Hematopoietic multipotent progenitor cell (in vitro differentiated cells): ENCODE results near the gene PHF19. TPM values are rescaled to one million over a fixed set of nuclear protein-coding genes. Genes with fewer than 3 reads are reported as not detected.
A peak's percentile ranks its signal among the peaks of the same experiment; 100 is the strongest.

Source experiments
- DNase-seq, 3 donors: peaks; one replicate each; pipeline ENCODE4 v3.0.0-alpha.2; 2011 to 2015; ENCODE audit warnings: low read depth in 2 of 3, low spot score in 2 of 3
- total RNA-seq: library from RNA; depleted of rRNA; stranded (reverse); fragments of >200 nt; gene quantifications from one replicate; pipeline ENCODE4 v1.2.3, GENCODE V29; 2012

The PHF19 gene
- total RNA-seq, 1 donor: 45.2 TPM

- no peak for DNase-seq
Measured at GRCh38 chr9:120875643-120875953, 1.4 kb downstream of the PHF19 start.

DNA sequence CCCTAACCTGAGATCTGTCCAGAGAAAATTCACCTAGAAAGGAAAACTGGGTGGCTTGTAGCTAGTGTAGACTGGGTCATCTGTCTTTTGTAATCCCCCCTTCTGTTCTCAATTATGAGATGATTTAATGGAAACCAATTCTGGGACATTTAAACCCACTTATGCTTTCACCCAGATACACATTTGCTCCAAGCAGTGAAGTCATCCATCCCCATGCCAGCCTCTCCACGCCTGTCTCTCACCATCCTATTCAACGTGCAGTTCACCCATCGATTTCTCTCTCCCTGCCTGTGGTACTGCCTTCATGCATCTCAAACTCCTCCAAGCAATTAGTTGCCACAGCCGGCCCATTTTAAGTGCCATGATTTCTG lies 1.8 kb downstream of the PHF19 start:
- no peak for DNase-seq

DNA sequence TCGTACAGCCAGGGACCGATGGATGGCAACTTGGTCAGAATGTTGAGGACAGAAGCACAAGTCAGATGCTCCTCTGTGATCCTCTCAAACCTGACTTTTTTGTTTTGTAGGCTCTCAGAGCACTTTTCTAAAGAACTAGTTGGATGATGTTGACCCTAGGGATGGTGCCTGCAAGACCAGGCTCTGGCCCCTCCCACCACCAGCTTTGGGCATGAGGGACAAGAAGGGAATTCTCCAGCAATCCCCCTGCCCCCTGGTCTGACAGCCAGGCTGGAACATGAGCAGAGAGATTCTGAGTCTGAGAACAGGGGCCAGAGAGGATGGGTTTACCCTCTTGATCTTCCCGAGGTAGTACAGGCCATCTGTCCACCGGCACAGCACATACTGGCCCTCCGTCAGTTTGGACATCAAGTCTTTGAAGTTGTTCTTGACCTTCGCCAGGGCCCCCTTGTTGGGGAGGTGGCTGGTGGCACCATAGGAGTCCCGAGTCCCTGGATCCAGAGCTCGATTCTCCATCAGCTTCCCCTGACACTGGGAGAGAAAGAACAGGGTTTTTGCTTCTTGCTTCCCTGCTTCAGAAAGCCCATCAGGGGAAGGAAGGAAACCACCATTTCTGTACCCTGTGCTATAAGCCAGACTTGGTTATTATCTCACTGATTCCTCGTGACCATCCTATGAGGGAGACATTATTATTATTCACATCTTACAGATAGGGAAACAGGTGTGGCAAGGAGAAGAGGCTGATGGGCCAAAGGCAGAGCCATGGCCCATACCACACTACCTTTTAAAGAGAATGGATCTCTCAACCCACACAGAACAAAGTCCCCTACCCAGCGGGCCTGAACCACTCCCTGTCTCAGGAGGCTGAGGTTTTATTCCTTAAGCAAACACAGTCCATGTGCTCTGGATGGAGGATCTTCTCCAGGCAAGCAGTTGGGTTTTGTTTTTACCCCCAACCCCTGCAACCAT lies 2.5 kb downstream of the PHF19 start:
- DNase-seq: no peak

DNA sequence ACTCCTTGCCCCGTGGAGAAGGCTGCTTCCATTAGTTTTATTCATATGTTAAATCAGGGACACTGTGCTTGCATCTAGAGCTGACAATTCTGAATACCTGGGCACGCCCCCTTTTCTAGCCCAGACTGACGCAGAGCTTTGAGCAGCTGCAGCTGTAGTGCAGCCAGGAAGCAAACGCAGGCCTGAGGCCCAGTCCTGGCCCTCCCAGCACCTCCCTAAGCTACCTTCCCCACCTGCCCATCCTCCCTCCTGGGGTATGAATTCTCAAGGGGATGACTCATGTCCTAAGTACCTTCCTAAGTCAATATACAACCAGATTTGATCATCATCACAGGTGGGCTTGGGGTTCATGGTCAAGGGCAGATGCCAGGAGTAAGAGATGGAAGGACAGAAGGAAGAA lies 3.5 kb downstream of the PHF19 start:
- DNase-seq: no peak

- no peak for DNase-seq
Measured at GRCh38 chr9:120872791-120873502, 4.0 kb downstream of the PHF19 start.

GRCh38 chr9:120870206-120870605 lies 6.8 kb downstream of the PHF19 start:
- DNase-seq: peak in 1 of 3 donors; percentile 28

DNA sequence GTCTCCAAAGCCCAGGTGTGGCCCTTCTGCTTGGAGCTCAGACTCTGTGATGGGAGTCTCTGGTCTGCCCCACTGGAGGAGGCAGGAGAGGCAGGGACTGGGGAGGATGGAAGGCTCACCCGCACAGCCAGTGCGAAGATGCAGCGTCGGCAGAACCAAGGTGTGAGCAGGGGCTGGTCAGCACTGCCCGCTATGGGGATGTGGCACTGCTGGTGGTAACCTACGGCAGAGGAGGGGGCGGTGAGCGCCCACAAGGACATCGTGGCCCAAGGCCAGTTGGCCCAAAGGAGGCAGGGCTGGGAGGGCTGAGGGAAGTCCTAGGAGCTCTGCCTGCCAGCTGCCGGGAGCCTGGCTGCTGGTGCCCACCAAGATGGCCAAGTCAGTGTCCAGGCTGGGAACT lies 7.3 kb downstream of the PHF19 start:
- no peak for DNase-seq

GRCh38 chr9:120869360-120869687 lies 7.7 kb downstream of the PHF19 start:
- DNase-seq: no peak

DNA sequence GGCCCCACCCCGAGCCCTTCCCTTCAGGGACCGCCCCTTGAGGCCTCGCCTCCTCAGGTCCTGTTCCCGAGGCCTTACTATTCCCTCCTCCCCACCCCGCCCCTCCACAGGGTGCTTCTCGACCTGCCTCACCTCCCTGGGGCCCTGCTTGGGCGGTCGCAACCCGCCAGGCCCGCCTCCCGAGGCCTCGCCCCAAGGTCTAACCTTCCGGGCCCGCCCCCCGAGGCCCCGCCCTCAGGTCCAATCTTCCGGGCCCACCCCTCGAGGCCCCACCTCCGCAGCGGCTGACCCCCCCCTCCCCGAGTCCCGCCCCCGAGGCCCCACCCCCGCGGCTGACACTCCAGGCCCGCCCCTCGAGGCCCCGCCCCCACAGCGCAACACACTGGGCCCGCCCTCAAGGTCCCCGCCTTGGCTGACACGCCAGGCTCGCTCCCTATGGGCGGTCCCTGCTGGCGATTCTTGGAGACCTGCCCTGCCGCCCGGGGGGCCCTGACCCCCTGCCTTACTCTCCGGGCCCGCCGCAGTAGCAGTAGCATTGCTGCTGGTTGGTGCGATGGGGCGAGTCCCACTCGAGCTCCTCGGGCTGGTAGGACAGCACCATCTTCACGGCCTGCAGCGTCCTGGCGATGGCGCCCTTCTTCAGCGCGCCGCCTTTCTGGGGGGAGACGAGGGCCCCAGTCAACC lies 8.2 kb downstream of the PHF19 start:
- peak; percentile 89 to 99 (median 98) for DNase-seq

GRCh38 chr9:120868339-120868675 lies 8.7 kb downstream of the PHF19 start:
- DNase-seq: no peak

DNA sequence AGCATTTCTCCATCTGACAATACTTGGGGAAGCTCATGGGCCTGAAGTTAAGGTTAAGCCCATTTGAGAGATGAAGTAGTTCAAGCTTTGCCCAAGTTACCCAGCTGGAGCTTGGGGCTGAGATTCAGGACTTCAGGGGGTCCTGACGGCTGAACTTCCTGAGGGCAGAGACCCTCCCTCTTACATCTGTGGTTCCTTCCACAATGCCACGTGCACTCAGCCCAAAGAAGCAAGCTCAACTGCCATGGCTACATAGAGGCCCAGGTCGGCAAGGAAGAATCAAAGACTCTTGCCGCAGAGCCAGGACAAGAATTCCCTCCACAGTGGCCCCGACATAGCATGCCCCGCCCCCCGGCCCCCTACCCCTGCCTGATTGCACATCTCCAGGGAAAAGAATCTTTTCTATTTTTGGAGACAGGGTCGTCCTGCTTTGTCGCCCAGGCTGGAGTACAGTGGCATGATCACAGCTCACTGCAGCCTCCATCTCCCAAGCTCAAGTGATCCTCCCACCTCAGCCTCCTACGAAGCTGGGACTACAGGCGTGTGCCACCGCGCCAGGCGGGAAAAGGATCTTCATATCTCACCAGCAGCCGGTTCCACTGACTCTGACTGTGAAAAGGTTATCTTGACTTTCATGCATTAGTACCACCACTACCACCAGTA lies 9.2 kb downstream of the PHF19 start:
- DNase-seq: no peak

- no peak for DNase-seq
Measured at GRCh38 chr9:120866651-120867050, 10.3 kb downstream of the PHF19 start.

GRCh38 chr9:120865809-120866208 lies 11.2 kb downstream of the PHF19 start:
- DNase-seq: no peak

DNA sequence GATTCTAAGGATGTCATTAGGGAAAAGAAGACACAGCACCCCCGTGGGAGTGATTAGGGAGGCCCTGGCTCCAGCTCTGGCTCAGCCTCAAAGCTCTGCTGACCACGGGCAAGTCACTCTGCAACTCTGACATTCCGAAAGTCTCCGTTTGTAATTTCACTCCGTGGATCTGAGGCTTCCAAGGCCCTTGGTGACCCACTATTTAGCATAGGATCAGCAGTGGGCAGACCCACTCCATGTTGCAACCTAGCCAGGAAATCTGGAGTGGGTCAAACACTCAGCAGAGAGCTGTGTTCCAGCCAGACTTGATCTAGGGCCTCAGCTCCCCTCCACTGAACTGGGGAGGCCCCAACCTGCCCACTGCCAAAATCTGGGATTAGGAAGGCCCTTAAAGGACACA lies 11.8 kb downstream of the PHF19 start:
- no peak for DNase-seq

DNA sequence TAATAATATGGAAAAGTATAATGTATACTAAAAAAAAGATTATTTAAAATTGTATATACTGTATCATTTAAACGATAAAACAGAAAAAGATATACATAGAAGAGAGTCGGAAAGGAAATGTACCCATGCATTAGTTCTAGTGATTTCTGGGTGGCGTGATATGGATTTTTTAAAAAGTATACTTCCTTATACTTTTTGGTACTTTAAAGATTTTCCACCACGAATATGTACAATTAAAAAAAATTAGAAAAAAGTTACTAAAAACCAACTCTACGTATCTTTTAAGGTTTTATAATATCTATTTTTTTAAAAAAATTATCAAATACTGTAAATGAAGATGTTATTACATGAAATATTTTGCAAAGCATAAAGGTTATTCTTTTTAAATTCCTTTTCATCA lies 12.3 kb downstream of the PHF19 start:
- DNase-seq: no peak

- no peak for DNase-seq
Measured at GRCh38 chr9:120863833-120864232, 13.2 kb downstream of the PHF19 start.

GRCh38 chr9:120862452-120862851 lies 14.5 kb downstream of the PHF19 start:
- DNase-seq: no peak

DNA sequence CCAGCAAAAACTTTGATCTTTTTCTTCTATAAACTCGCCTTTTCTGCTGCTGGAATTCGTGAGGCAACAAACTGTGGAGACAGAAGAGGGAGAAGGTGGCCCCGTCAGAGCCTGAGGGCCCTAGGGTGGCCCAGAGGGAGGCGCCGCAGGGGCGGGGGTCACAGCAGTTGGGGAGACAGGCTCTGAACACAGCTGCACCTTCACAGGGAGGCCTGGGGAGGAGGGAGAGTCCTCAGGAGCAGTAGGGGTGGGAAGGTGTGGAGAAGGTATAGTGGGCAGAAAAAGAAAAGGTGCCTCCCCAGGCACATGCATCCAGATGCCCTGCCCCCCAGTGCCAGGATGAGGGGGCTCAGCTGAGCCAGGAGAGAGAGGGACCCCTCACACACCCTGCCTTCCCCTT lies 15.1 kb downstream of the PHF19 start:
- DNase-seq: no peak

DNA sequence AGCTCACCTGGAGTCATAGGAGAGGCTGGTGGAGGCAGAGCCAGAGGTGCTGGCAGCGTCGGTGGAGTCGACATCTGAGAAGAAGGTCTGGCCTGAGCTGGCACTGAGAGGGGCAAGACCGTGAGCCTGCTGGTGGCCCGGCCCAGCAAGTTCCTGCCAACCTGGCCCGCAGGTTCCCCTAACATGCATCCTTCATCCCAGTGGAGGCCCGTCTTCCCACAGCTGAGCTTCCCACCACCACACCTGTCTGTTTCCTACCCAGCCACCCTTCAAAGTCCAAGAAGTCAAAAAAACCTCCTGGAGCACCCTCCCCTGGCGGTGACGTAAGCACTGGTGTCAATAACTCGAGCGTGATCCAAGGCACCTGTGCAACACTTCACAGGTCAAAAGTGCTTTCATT lies 16.9 kb downstream of the PHF19 start:
- no peak for DNase-seq

DNA sequence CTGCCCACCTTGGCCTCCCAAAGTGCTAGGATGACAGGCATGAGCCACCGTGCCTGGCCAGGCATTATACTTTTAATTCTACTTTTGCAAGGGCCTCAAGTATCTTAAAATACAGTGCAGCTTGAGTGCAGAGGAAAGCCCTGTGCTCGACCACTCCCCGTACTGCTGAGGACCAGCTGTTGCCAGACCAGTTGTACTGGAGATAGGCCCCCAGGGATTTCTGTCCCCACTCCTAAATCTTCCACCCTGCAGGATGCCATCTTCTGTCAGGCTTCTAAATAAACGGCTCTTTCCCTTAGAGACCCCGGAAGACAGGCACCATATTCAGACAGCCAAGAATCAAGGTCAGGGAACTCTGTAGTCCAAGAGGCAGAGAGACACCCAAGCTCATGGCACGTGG lies 17.6 kb downstream of the PHF19 start:
- DNase-seq: no peak

DNA sequence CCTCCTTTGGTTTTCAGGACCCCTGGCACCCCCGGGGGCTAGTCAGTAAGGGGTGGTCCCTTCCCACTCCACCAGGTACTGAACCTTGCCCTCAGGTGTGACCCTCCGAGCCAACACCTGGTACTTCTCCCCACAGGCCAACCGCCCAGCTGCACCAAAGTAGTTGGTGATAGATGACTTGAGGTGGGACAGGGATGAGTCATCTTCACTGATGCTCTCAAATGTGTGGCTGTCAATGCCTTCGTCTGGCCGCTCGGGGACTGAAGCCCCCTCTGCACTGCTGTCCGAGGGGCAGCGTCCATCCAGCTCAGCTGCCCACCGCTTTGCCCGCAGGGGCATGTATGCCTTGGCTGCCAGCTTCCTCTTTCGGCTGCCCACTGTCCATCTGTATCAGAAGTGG lies 19.1 kb downstream of the PHF19 start:
- no peak for DNase-seq
